Measurements from ENCODE around the gene SERTAD3.
"Not testable (repeated sequence)": the region's sequence is repeated elsewhere in the genome, so short reads cannot be mapped to it uniquely, and the experiment has no call there.

The SERTAD3 gene

DNA sequence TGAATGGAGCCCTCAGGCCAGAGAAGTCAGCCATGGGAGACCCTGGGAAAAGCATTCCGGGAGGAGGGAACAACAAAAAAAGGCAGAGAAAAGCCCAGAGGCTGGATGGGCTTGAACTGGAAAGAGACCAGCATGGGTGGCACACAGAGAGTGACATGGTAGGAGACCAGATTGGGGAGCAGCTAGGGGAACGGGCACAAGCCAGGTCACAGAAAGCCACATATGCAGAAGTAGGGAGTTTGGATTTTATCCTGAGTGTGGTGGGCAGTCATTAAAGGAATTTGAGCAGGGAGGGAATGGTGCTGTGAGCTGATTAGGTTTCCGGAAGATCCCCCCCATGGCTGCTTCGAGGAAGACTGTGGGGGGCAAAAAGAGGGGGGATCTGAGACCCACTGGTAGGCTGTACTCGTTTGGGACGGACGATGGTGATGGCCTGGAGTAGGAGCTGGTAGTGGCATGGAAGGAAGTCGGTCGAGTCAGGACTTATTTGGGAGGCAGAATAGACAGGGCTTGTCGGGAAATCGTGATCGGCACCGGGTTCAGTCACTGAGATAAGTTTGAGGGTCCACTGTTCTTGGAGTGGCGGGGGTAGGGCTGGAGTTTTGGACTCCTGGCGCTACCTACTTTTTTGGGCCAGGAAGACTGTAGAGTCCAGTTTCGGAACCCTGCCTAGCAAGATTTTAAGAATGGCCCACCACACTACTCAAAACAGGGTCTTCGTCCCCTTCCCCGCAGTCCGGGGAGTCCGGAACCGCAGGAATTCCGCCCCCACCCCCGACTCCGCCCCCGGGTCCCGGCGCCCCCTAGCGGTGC is 19.3 kb downstream of the SERTAD3 start:
- peak; percentile 37 for DNase-seq

GRCh38 chr19:40423938-40424337 is 20.2 kb downstream of the SERTAD3 start:
- no peak for DNase-seq

DNA sequence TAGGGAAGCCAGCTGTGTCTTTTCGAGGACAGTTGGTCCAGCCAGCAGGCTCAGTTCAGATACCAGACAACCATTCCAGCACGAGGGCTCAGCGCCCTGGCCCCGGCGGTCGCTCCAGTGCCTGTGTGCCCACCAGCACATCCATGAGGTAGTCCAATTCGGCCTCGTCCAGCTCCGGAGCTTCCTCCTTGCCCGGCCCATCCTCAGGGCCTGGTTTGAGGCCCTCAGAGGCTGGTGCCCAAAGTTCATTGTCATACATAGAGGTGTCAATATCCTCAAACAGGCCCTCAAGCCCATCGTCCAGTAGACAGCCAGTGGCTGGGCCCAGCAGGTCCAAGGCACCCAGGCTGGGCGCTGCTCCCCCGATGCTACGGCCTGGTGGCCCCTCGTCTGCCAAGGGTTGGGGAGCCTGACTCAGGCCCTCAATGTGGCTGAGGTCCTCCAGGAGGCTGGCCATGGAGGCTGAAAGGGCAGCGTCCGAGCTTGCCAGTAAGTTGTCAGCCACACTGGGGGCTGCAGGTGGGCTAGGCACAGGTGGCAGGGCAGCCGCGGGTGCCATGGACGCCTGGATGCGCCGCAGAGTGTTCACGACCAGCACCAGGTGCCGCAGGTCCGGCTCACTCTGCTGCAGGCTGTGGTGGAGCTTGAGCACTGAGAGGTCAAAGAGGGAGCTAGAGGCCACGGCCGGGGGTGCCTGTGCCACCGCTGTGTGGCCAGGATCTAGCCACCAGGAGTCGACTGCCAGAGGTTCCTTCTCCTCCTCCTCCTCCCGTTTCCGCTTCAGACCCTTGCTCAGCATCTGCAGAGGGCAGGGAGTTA is 21.2 kb downstream of the SERTAD3 start:
- no peak for DNase-seq

DNA sequence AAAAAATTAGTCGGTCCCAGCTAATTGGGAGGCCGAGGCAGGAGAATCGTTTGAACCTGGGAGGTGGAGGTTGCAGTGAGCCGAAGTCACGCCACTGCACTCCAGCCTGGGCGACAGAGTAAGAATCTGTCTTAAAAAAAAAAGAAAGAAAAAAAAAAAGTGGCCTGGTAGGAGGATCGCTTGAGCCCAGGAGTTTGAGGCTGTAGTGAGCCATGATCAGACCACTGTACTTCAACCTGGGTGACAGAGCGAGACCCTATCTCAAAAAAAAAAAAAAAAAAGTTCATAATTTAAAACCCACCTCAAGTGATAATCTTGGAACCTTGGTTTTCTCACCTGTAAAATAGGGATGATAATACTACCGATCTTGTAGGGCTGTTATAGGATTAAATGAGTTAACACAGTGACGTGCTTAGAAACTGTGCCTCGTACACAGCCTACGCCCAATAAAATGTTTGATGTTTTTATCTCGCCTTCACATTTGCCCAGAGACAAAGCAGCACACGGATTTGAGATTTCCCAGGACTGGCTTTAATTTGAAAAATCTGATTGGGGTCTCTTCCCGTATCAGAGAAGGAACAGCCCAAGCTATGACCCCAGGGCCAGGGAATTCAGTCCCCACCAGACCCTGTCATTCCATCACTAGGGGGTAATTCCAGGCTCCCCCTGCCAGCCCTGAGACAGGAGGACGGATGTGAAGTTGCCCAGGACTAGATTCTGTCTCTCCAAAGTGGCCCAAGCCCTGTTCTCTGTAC is 22.0 kb downstream of the SERTAD3 start:
- no peak for DNase-seq

DNA sequence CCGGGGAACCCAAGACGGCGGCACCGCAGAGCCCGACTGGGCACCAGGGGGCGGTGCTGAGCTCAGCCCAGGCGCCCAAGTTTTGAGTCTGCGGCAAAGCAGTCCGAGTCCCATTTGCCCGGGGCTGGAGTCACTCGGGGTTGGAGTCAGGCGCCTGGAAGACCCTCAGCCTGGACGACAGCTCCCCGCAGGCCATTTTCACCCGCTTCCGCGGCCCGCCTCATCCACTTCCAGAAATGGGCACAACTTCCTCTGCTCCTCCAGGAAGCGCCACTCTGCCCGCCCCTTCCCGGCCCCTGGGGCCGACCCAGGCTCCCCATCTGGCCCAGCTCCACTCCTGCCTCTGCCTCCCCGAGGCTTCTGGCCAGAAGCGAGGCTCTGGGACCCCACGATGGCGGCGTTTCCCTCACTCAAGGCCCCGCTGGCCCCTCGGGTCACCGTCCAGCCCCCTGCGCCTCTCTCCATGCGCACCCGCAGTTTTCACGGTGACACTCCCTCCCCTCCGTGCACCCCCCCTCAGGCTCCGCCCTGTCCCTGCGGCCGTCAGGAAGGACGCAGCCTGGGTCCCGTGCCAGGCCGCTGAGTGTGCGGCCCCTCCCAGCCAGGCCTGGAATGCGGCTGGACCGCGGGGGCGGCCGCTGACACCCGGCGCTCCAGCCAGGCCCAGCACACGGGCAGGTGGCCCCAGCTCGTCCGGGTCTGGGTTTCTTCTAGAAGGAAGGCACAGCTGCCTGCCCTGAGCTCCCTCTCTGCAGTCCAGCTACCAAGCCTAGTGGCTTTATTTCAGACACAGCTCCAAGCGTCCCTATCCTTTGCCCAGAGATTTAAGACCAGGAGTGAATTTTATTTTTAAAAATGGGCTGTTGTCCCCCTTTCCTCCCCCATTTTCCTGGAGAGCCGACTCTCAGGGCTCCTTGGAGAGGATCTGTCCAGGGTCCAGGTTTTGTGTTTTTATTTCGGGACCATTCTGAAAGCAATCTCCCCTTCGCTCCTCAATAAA is 23.1 kb downstream of the SERTAD3 start:
- peak; percentile 91 for DNase-seq

- no peak for DNase-seq
Measured at GRCh38 chr19:40420451-40420765, 23.7 kb downstream of the SERTAD3 start.

DNA sequence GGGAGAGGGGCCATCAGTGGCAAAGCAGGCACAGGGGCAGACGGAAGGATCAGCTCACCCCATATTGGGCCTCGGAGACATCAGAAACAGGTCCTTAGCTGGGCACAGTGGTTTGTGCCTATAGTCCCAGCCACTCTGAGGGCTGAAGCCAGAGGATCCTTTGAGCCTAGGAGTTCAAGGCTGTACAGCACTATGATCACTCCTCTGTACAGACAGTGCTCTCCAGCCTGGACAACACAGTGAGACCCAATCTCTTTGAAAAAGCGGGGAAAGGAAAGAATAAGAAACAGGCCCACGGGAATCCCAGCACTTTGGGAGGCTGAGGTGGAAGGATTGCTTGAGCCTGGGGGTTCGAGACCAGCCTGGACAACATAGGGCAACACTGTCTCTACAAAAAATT is 24.4 kb downstream of the SERTAD3 start:
- DNase-seq, result no peak

- DNase-seq, result no peak
Measured at GRCh38 chr19:40419066-40419612, 25.0 kb downstream of the SERTAD3 start.

DNA sequence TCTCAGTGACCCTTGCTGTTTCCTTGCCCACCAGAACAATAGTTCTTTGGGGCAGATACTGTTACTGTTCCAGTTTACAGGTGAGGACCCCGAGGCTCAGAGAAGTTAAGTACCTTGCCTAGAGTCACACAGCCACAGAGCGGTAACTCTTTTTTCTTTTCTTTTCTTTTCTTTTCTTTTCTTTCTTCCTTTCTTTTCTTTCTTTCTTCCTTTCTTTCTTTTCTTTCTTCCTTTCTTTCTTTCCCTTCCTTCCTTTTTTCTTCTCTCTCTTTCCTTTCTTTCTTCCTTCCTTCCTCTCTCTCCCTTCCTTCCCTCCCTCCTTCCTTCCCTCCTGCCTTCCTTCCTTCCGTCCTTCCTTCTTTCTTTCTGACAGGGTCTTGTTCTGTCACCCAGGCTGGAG is 26.1 kb downstream of the SERTAD3 start:
- DNase-seq, result no peak

GRCh38 chr19:40417643-40417981 is 26.5 kb downstream of the SERTAD3 start:
- no peak for DNase-seq

GRCh38 chr19:40416918-40417642 is 27.1 kb downstream of the SERTAD3 start:
- peak; percentile 47 for DNase-seq

DNA sequence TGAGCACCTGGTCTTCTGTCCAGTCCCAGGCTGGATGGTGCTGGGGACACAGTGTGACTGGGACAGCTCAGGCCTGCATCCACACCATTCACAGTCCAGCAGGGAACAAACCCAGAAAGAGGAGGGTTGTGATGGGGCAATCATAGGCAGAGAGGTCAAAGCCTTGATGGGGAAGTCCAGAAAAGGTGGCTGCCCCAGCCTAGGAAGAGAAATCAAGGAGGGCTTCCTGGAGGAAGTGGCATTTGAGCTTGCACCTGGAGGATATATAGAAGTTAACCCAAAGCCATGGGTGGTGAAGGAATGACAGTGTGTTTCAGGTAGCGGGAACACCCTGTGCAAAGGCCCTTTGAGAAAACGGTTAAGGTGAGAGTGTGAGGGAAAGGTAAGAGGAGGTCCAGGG is 28.4 kb downstream of the SERTAD3 start:
- no peak for DNase-seq

- DNase-seq, result no peak
Measured at GRCh38 chr19:40414542-40415535, 29.3 kb downstream of the SERTAD3 start.

DNA sequence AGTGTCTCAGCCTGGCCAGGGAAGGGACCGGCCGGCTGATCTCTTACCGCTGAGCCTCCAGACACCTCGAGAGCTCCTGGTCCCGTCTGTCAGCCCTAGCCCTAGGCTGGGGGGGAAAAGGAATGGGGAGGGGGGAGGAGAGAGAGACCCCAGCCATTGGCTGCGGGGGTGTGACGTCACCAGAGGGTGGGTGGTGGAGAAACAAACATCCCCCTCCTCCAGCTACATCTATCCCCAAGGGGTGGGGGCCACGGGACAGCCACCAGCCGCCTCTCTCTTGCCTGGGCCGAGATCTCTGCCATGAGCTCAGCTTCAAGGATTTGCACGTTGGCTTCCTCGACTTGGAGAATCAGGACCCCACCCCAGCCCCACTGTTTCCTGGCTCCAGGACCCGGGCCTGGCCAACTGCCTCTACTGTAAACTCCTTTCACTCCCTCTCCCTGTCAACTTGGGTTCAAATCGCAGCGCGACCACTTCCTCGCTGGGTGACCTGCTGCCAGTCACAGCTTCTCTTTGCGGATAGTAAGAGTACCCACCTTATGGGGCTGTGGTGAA is 30.8 kb downstream of the SERTAD3 start, which contains the start of gene PRX:
Gene PRX (minus strand): TSS at position 88 of the 555 bp plus-strand sequence. CDS start 5,446 bp downstream, outside the sequence.
- DNase-seq, result no peak

DNA sequence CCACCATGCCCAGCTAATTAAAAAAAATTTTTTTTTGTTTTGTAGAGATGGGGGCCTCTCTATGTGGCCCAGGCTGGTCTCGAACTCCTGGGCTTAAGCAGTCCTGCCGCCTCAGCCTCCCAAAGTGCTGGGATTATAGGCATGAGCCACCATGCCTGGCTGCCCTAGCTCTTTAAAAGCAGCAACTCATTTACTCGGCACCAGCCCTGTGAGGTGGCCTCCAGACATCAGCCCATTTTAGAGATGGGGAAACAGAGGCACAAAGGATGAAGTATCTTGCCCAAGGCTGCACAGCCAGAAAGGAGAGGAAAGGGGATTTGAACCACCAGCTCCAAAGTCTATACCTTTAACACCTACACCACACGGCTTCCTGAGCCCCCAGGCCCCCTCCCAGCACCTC is 31.3 kb downstream of the SERTAD3 start:
- DNase-seq, result no peak

- no peak for DNase-seq
Measured at GRCh38 chr19:40411958-40412499, 32.1 kb downstream of the SERTAD3 start.

GRCh38 chr19:40411125-40411842 is 32.9 kb downstream of the SERTAD3 start:
- DNase-seq, result no peak

DNA sequence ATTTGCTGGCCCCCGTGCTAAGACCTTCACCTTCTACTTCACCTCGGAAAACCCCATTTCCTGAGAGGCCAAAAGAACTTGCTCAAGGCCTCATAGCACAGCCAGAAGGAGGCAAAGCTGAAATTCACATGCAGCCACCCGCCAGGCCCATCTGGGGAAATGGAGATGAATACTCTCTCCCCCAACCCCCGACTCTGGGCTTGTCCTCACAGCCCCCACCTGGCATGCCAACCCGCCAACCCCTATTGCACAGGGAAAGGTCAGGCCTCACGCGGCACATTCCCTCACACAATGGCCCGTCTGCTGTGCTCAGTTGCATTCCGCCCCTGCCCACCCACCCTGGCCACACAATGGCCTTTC is 34.1 kb downstream of the SERTAD3 start:
- no peak for DNase-seq

DNA sequence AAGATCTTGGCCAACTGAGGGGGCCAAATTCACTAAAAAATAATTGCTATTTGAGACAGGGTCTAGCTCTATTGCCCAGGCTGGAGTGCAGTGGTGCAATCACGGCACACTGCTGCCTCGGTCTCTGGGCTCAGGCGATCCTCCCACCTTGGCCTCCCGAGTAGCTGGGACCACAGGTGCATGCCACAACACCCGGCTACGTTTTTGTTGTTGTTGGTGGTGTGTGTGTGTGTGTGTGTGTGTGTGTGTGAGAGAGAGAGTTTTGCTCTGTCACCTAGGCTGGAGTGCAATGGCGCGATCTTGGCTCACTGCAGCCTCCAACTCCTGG is 35.6 kb downstream of the SERTAD3 start:
- not testable (repeated sequence) for DNase-seq
